Stimulated activated CD8-positive, alpha-beta memory T cell treated with anti-CD3 and anti-CD28 coated beads, Interleukin-2, amount 100 ng/mL, for 1 hour (primary cell): ENCODE results near the gene MYCN.

Source experiments
- DNase-seq, 2 donors: peaks; one replicate each; pipeline ENCODE4 v3.0.0-alpha.2; 2020; ENCODE audit warnings: low read depth in 2 of 2

MYCN gene

DNA sequence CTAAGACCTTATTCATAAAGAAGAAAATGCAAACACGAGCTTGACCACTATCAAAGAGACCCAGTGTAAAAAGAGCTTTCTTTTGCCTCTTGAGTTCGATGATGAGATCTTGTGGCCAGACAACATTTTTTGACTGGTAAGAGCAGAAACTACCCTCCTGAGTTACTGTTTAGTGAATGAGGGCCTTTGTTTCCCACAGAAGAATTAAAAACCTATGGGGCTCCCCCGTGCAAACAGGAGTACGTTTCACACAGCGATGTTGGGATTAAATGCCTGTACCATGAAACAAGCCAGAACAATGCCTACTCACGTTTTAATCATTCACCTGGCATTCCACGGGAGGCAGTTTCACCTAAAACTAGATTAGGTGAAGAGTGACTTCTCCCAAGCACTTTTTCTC lies 36.0 kb downstream of the MYCN start:
- no peak for DNase-seq

DNA sequence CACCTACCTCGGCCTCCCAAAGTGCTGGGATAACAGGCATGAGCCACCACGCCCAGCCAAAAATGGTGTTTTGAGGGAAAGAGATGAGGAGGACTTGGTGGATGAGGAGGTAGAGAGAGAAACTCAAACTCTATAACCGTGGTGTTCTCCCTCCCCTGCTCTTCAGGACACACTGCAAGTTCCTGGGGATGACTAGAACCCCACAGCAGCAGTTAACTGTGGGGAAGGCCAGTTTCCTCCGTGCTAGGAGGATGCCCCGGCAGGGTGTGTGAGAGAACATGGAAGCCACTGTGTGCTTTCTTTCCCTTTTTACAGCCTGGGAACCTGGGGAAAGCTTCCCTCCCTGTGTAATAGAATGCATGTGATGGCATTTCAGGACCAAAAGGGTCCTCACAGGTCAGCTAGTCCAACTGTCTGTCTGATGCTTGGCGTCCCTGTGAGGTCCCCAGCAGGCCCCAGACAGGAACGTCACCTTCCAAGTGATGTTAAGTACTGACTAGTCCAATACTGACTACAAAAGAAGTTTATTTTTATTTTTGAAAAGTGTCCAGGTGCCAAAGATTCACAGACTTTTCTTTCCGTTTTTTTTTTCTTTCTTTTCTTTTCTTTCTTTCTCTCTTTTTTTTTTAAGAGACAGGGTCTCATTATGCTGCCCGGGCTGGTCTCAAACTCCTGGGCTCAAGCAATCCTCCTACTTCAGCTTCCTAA lies 38.9 kb downstream of the MYCN start:
- no peak for DNase-seq

DNA sequence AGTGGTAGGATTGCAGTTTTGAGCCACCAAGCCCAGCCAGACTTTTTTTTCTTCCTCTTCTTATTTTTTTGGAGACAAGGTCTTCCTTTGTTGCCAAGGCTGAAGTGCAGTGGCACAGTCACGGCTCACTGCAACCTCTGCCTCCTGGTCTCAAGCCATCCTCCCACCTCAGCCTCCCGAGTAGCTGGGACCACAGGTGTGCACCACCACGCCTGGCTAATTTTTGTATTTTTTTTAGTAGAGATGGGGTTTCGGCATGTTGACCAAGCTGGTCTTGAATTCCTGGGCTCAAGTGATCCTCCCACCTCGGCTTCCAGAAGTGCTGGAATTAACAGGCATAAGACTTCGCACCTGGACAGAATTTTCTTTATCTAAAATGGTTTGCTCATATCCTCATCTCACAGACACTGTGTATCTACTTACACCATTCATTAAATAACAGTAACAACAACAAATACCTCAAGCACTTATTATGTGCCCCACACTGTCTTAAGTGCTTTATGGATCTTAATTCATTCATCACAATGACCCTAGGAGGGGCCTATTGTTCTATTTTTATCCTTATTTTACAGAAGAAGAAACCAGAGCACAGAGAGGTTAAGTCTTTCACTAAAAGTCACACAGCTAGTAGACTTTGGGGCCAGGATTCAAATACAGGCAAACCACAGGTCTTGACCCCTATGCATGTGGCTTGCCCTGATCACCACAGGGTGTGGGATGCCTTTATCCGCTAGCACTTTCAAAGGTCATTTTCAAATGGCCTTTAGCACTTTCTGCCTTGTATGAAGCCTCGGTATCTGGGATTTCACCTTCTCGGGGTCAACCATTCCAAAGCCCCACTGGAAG lies 39.6 kb downstream of the MYCN start:
- no peak for DNase-seq

GRCh38 chr2:15980605-15981098 lies 40.3 kb downstream of the MYCN start:
- DNase-seq, result no peak

- DNase-seq, result no peak
Observed at GRCh38 chr2:15981646-15982045, 41.3 kb downstream of the MYCN start.

DNA sequence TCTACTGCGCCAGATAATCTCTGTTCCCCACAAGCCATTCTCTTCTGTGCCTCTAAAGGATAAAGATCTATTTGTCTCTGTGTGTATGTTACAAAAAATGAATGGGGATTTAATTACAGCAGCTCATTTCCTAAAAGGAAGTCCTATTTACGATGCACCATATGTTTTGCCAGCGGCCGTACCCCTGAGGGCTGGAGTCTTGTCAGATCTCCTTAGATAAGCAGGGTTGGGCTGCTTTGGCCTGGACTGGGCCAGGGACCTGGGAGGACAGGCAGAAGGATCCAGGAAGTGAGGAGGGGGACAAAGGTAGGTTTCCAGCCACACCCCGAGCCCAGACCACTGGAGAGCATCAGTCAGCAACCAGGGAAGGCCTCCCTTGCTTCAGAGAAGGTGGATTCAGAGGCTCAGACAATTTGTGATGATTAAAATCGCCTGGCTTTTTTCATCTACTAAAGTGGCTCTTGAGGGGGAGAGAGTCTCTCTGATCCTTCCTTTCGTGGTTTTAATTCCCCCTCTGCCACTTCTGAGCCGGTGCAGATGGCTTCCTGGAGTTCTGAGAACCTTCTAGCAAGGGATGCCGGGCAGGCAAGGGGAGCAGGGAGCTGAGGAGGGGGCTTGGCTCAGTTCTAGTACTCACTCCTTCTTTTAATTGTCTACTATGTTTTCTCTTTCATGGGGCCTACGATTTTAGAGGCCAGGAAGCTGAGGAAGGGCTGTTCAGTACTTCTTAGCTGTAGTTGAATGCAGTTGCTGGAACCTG lies 42.1 kb downstream of the MYCN start:
- no peak for DNase-seq

GRCh38 chr2:15983496-15983895 lies 43.1 kb downstream of the MYCN start:
- DNase-seq, result no peak

DNA sequence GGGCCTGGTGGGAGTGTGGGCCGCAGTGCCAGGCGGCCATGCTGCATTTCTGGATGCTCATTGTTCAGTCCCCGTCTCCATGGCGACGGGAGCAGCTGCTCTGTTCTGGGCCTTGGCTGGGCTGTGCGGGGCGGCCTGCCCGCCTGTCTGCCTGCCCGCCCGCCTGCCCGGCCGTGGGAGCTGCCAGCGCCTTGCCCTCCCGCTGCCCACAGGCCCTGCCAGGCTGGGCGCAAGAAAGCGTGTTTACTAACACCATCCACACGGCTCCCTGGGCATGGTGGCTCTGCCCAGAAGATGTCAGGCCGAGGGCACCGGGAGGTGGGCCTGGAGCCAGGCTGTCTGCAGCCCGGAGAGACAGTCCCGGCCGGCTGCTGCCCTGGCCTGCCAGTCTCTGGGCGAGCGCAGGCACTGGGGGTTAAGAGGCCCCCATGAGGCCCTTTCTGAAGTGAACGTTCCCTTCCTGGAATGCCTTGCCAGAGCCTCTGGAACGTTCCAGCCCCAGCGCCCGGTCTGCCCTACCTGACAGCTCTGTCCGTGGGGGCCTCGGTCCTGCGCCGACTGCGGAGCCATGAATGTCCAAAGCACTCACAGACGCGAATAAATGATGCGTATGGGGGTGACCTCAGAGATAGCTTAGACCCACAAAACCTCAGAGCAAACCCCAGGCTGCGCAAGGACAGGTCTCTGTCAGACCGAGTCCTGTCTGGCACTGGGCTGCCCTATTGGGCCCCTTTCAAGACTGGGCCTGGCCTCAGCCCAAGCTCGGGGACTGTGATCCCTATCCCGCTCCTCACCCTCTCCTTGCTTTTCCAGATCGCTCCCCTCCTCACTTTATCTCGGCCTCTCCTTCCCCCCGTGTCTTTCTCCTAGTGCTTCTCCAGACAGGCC lies 44.3 kb downstream of the MYCN start:
- no peak for DNase-seq

DNA sequence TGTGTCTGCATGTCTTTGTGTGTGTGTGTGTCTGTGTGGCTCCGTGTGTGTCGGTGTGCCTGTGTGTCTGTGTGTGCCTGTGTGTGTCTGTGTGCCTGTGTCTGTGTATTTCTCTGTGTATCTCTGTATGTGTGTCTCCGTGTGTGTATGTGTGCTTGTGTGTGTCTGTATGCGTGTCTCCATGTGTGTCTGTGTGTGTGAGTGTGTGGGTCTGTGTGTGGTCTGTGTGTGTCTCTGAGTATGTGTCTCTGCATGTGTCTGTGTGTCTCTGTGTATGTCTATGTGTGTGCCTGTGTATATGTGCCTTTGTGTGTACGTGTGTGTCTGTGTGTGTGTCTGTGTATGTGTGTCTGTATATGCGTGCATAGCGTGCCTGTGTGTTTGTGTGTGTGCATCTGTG lies 45.2 kb downstream of the MYCN start:
- no peak for DNase-seq

GRCh38 chr2:15986068-15986560 lies 45.8 kb downstream of the MYCN start:
- no peak for DNase-seq

DNA sequence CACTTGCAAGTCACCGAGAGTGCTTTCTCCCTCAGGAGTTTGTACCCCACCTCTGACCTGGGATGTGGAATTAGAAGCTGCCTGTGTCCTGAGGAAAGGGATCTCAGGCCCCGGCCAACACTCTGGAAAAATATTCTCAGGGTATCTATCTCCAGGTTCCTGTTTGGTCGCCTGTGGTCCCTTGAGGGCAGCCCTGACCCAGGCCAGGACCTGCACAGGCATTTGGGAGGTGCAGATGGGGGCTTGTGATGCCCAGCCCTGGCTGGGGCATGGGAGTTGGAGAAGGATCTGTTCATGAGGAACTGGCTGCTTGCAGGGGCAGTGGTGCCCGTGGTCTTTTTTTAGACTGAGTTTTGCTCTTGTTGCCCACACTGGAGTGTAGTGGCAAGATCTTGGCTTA lies 46.3 kb downstream of the MYCN start:
- DNase-seq, result no peak

- no peak for DNase-seq
Observed at GRCh38 chr2:15988733-15989132, 48.4 kb downstream of the MYCN start.

- DNase-seq, result no peak
Observed at GRCh38 chr2:15989559-15989958, 49.2 kb downstream of the MYCN start.

GRCh38 chr2:15990151-15991101 lies 50.1 kb downstream of the MYCN start:
- DNase-seq, result no peak

DNA sequence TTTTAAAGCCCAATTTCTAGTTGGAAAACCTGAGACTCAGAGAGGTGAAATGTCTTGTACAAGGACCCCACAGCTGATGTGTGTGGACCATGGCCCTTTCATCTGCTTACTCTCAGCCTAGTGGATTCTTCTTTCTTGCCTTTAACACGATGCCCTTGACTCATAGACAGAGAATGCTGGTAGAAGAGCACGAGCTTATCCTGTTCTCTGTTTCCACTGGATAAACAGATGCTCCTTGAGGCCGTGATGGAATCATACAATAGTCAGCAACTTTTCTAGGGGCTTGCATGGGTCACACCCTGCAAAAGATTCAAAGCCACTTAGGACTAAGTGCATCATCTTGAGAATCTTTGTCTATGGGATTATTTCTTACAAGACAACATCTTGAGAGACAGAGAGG lies 50.9 kb downstream of the MYCN start:
- no peak for DNase-seq

- DNase-seq, result no peak
Observed at GRCh38 chr2:15992457-15993231, 52.3 kb downstream of the MYCN start.

- no peak for DNase-seq
Observed at GRCh38 chr2:15993232-15993610, 52.9 kb downstream of the MYCN start.

GRCh38 chr2:15993666-15994065 lies 53.3 kb downstream of the MYCN start:
- no peak for DNase-seq

GRCh38 chr2:15995603-15996002 lies 55.3 kb downstream of the MYCN start:
- DNase-seq, result no peak
